Transverse colon (tissue), 4 donors: Measurements from ENCODE around the gene TNPO2.

Experiments used
- CTCF ChIP-seq, 5 experiments: fragments of 200-600 bp in 3 of 5; fragments of 450-650 bp in 2 of 5; sonication (generic) in 3 of 5; IDR thresholded peaks; 1 replicate in 2 of 5; 2 replicates in 3 of 5; pipeline ENCODE4 v1.5.1; 2016 to 2017; ENCODE audit warnings: antibody characterized with exemption in 5 of 5, inconsistent platforms in 3 of 5, mild to moderate bottlenecking in 2 of 5, moderate library complexity in 1 of 5
- EP300 ChIP-seq: sonication (generic); formaldehyde crosslinking; IDR thresholded peaks from one replicate; pipeline ENCODE4 v1.6.1; 2017; ENCODE audit warnings: antibody characterized with exemption, low read depth
- POLR2A ChIP-seq: fragments of 450-650 bp; IDR thresholded peaks from one replicate; pipeline ENCODE4 v1.6.1; 2016; ENCODE audit warnings: antibody characterized with exemption, mild to moderate bottlenecking, moderate library complexity
- POLR2AphosphoS5 ChIP-seq, 3 donors: sonication (generic); formaldehyde crosslinking; IDR thresholded peaks; one replicate each; pipeline ENCODE4 v1.6.1; 2016; ENCODE audit warnings: antibody characterized with exemption in 3 of 3

DNA sequence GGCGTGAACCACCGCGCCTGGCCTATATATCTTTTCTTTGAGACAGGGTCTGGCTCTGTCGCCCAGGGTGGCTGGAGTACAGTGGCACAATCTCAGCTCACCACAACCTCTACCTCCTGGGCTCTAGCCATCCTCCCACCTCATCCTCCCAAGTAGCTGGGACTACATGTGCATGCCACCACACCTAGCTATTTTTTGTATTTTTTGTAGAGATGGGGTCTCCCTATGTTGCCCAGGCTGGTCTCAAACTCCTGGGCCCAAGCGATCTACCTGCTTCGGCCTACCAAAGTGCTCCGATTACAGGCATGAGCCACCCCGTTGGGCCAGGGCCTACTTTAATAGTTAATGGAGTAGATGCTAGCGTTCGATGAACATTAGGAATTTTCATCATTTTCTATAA lies 3.4 kb downstream of the TNPO2 start:
- TF ChIP-seq CTCF (IDR thresholded peaks at IDR 0.05) = no peak
- no peak for TF ChIP-seq EP300
- TF ChIP-seq POLR2AphosphoS5 (IDR thresholded peaks at IDR 0.05) = no peak
- no peak for TF ChIP-seq POLR2A
